ENCODE measurements around the gene FBXO48. TPM values are rescaled to one million over a fixed set of nuclear protein-coding genes. Genes with fewer than 3 reads are reported as not detected.
"Not testable (repeated sequence)": the region's sequence is repeated elsewhere in the genome, so short reads cannot be mapped to it uniquely, and the experiment has no call there.

Gene FBXO48
- total RNA-seq, 2 experiments from 2014 or later, result 1.5 to 1.7 TPM

DNA sequence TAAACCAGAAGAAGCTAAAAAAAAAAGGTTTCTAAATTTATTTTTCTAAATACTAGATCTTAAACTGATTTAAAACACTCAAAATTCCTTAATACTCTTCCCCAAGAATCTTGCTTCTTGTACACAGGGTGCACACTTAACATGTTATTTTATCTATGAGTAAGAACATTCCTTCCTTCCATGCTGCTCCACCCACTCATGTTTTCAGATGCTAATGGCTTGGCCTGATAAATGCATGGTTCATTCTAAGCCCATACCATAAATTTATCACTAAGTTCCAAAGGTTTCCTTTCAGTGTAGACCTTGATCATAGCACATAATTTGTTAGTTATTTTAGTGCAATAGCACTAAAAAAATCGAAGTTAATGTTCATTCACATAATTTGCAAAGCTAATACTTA is 8.1 kb downstream of the FBXO48 start:
- Mint-ChIP-seq H3K4me1 (peaks cover 3% of the 10 kb centered on the region), H3K27me3 (no peaks in the 10 kb centered on the region), H3K36me3 (no peaks in the 10 kb centered on the region), H3K4me3 (no peak overlapping the region), H3K9me3 (no peaks in the 10 kb centered on the region), H3K27ac (no peak overlapping the region)
- no peak for DNase-seq

DNA sequence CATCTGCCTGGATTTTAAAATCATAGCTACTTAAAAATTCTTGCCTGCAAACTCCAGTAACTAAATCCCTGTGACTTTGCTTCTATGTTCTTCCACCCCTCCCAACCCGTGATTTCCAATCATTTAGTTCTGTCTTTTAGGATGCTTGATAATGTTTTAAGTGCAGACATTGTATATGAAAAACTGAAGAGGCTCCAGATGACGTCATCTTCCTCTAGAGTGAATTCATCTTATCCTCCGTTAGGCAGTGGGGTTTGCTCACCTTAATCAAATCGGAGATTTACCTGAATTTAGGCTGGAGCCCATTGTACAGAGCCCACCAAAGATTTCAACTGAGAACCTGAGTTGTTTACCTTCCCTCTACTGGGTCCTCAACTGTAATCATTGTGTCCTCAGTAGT is 10.9 kb downstream of the FBXO48 start:
- Mint-ChIP-seq H3K4me3 (no peak overlapping the region), H3K4me1 (peaks cover 11% of the 10 kb centered on the region), H3K27me3 (no peaks in the 10 kb centered on the region), H3K36me3 (no peaks in the 10 kb centered on the region), H3K9me3 (no peaks in the 10 kb centered on the region), H3K27ac (no peak overlapping the region)
- no peak for DNase-seq

- no peaks in the 10 kb centered on the region for H3K27me3 Mint-ChIP-seq
- H3K4me3 Mint-ChIP-seq, result no peak overlapping the region
- peaks cover 11% of the 10 kb centered on the region for H3K4me1 Mint-ChIP-seq
- no peak overlapping the region for H3K27ac Mint-ChIP-seq
- H3K36me3 Mint-ChIP-seq, result no peaks in the 10 kb centered on the region
- no peak for DNase-seq
- H3K9me3 Mint-ChIP-seq, result no peaks in the 10 kb centered on the region
Observed at GRCh38 chr2:68454719-68455118, 12.4 kb downstream of the FBXO48 start.

- Mint-ChIP-seq H3K9me3 (no peaks in the 10 kb centered on the region), H3K36me3 (no peaks in the 10 kb centered on the region), H3K4me1 (peaks cover 8% of the 10 kb centered on the region), H3K27me3 (no peaks in the 10 kb centered on the region), H3K4me3 (no peak overlapping the region), H3K27ac (no peak overlapping the region)
- no peak for DNase-seq
Observed at GRCh38 chr2:68453761-68454360, 13.2 kb downstream of the FBXO48 start.

DNA sequence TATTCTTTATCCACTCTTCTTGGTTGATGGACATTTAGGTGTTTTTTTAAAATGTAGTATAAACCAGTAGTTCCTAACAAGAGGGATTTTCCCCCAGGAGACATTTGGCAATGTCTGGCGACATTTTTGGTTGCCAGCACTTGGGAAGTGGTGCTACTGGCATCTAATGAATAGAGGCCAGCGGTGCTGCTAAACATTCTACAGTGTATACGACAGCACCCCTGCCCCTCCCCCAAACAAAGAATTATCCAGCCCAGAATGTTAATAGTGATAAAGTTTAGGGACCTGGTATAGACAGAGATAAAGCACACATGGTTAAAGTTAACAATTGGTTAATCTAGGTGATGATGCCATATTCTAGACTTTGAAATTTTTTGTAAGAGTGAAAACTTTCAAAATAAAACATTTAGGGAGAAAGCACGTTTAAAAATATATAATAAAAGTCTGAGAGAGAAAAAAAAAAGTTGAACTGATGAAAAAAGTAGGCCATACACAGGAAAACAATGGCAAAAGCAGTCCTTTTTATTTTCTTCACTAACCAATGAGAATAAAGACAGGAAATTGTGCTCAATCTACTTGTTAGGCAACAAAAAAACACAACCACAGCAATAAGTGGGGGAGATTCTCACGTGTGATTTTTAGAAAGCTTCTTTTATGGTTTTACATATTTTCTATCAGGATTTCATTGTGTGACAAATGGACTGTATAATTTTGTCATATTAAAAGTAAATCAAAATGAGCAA is 14.8 kb downstream of the FBXO48 start:
- H3K9me3 Mint-ChIP-seq, result no peaks in the 10 kb centered on the region
- no peak overlapping the region for H3K4me3 Mint-ChIP-seq
- no peaks in the 10 kb centered on the region for H3K36me3 Mint-ChIP-seq
- no peak for DNase-seq
- no peaks in the 10 kb centered on the region for H3K27me3 Mint-ChIP-seq
- no peak overlapping the region for H3K27ac Mint-ChIP-seq
- H3K4me1 Mint-ChIP-seq, result peaks cover 8% of the 10 kb centered on the region

DNA sequence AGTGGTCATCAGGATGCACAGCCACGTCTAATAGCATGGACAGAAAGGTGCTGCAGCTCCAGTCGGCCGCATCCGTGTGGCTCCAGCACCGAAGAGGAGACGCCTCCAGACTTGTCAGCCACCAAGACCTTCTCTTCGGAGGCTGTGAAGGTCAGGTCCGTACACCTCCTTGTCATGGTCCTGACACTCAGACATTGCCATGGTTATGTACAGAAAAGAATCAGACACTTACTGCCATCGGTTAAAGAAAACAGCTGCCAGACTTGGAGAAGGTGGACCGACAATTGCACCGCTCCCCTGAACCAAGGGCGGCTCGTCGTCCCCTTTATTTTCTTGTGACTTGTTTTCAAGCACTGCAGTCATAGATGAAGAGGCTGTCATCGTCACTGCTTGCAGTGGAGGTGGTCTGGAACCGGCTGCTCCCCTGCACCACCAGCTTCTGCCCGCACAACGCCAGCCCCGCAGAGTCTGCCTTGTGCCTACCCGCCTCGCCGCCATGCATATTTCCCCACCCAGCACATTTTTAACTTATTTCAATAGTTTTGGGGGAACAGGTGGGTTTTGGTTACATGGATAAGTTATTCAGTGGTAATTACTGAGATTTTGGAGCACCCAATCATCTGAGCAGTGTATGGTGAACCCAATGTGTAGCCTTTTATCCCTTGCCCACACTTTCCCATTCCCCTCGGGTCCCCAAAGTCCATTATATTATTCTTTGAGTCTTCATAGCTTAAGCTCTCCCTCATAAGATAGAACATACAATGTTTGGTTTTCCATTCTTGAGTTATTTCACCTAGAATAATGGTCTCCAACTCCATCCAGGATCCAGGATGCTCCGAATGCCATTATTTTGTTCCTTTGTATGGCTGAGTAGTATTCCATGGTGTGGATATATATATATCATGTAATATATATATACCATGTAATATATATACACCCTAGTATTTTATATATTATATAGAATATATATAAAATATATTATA is 18.1 kb downstream of the FBXO48 start:
- DNase-seq, result no peak

DNA sequence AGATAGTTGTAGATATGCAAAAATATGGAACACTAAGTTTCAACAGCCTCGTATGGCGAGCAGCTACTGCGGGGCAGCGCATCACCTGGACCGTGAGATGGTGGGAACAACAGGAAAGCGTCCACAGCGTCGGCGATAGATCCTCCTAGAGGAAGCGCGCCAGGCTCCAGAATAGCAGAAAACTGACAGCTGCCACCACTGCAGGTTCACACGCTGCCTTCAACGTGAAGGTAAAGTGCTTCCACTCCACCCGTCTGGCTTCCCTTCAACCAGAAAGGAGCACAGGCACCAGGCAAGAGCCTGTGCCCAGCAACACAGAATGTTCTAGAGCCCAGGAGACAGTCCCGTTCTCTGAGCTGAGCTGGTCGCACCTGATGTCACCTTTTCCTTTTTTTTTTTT is 20.0 kb downstream of the FBXO48 start:
- Mint-ChIP-seq H3K27me3 (peaks cover 4% of the 10 kb centered on the region), H3K4me1 (peaks cover 1% of the 10 kb centered on the region), H3K36me3 (no peaks in the 10 kb centered on the region), H3K9me3 (no peaks in the 10 kb centered on the region), H3K4me3 (no peak overlapping the region), H3K27ac (no peak overlapping the region)
- DNase-seq, result no peak

More for the DNA sequence above, 18.1 kb downstream of the FBXO48 start:
- Mint-ChIP-seq H3K27ac (no peak overlapping the region), H3K4me1 (peaks cover 8% of the 10 kb centered on the region), H3K9me3 (no peaks in the 10 kb centered on the region), H3K4me3 (no peak overlapping the region), H3K36me3 (no peaks in the 10 kb centered on the region), H3K27me3 (no peaks in the 10 kb centered on the region)

GRCh38 chr2:68446425-68446824 is 20.7 kb downstream of the FBXO48 start:
- H3K4me1 Mint-ChIP-seq, DNase-seq, H3K27ac Mint-ChIP-seq, H3K9me3 Mint-ChIP-seq, H3K36me3 Mint-ChIP-seq, H3K4me3 Mint-ChIP-seq, H3K27me3 Mint-ChIP-seq: not testable (repeated sequence)

DNA sequence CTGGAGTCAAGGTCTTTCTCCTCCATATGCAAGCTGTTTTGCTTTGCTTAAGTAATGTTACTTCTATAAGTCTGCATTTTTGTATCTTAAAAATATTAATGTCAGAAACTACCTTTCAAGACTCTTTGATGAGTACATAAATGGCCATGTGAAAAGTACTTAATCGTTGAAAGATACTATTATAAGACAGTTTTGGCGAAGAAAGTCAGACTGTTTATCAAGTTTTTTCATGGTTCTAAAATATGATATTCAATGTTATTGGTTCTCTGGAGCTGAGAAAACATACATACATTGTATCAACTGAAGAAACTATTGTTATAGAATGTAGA is 25.1 kb downstream of the FBXO48 start:
- Mint-ChIP-seq H3K27me3 (peaks cover 4% of the 10 kb centered on the region), H3K4me1 (peaks cover 14% of the 10 kb centered on the region), H3K4me3 (no peak overlapping the region), H3K9me3 (no peaks in the 10 kb centered on the region), H3K36me3 (no peaks in the 10 kb centered on the region), H3K27ac (no peak overlapping the region)
- no peak for DNase-seq

DNA sequence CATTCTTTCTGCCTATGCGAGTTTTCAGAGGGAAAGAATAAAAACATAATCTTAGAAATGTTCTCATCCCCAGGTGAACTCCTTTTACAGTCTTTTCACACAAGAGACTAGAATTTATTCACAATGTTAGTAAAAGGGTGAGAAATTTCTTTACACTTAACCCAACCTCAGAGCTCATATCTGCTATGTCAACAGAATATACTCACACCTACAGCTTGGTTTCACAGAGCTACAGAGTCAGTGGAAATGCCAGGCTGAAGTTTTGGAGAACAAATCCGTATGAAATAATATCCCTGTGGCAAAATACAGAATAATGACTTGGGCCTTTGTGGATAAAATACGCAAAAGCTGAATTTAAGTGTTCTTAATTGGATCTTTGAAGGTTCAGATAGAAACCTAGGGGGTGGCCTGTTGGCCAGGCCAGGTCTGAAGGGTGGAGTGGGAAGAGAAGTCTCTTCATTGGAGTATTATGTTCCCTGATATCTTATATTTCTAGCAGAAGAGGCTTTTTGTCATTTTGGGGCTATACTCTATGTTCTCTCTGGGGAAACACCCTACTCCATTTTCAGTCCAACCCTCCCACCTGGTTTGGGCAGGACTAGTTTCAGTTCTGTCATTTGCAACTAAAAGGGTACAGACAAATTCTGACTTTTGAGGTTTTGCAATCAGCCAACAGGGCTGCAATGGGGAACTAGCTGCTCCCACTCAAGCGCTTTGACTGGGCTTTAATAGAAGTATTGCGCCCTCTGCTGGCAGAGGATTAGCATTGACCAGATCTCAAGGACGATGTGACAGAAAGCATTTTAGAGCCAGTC is 25.7 kb downstream of the FBXO48 start:
- peak overlapping the region; percentile 11 for H3K4me3 Mint-ChIP-seq
- peaks cover 14% of the 10 kb centered on the region for H3K4me1 Mint-ChIP-seq
- H3K27me3 Mint-ChIP-seq, result peaks cover 4% of the 10 kb centered on the region
- H3K27ac Mint-ChIP-seq, result peak overlapping the region; percentile 73
- peak; percentile 83 for DNase-seq
- H3K9me3 Mint-ChIP-seq, result no peaks in the 10 kb centered on the region
- no peaks in the 10 kb centered on the region for H3K36me3 Mint-ChIP-seq

DNA sequence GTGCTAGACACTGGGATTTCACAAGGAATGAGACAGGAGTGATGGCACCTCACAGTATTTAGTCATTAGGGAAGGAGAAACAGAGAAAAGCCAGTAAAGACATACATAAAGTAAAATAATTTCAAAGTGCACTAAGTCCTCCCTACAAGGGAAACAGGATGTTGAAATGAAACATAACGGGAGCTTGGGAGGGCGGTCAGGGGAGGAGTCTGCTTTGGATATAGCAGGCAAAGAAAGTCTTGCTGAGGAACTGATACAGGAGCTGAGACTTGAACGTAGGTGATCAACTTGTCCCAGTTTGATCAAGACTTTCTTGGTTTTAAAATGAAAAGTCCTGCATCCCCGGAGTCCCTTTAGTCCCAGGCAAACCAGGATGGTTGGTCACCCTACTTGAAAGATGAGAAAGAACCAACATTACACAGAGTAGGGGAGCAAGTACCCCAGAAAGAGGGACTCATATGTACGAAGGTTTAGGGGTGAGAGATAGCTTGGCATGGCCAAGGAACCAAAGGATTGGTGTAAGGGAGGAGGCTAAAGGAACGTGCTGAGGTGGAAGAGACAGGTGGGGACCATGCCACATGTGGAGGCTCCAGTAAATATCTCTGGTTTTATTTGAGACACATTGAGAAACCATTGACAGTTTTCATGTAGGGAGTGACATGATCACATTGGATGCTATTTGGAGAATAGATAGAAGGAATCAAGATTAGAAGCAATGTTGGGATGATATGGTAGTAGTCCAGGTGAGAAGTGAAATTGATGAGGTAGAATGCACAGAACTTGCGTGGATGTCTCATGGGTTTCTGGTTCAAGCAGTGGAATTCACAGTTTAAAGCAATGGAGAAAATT is 28.4 kb downstream of the FBXO48 start:
- Mint-ChIP-seq H3K9me3 (no peaks in the 10 kb centered on the region), H3K4me1 (peaks cover 14% of the 10 kb centered on the region), H3K27me3 (peaks cover 4% of the 10 kb centered on the region), H3K36me3 (no peaks in the 10 kb centered on the region), H3K27ac (no peak overlapping the region), H3K4me3 (no peak overlapping the region)
- no peak for DNase-seq

DNA sequence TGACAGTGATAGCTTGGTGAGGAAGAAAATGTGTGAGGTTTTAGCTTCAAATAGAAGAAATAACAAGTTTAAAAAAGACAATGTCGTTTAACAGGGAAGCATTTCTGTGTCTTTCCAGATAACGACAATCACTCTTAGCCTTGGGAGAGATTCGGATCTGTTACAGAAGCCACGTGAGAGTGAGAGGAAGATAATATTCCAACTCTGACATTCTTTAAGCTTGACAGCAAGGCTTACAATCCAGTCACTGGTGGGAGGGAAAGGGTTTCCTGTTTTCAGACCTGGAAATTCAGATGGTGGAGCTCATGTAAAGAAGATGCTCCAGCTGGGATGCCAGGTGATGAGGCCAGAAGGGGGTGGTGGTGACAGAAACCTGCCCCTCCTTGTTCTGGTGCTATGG is 30.8 kb downstream of the FBXO48 start:
- no peaks in the 10 kb centered on the region for H3K36me3 Mint-ChIP-seq
- H3K27ac Mint-ChIP-seq, result no peak overlapping the region
- H3K4me1 Mint-ChIP-seq, result peaks cover 10% of the 10 kb centered on the region
- DNase-seq, result no peak
- H3K9me3 Mint-ChIP-seq, result no peaks in the 10 kb centered on the region
- H3K4me3 Mint-ChIP-seq, result no peak overlapping the region
- H3K27me3 Mint-ChIP-seq, result no peaks in the 10 kb centered on the region

DNA sequence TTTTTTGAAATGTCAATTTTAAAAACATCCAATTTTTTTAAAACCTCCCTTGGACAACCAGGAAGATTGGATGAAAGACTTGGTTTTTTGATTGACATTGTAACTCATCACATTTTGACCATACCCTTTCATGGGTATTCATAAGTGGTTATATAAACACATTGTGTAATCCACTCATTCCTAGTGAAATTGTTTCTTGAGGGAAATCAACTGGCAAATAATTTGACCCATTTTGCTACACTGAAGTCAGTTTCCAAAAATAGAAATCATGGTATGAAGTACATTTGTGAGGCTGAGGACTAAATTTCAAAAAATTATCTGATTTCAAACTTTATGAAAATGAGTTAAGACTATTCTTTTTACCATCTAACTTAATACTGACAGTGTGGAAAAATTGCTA is 31.5 kb downstream of the FBXO48 start:
- no peaks in the 10 kb centered on the region for H3K9me3 Mint-ChIP-seq

DNA sequence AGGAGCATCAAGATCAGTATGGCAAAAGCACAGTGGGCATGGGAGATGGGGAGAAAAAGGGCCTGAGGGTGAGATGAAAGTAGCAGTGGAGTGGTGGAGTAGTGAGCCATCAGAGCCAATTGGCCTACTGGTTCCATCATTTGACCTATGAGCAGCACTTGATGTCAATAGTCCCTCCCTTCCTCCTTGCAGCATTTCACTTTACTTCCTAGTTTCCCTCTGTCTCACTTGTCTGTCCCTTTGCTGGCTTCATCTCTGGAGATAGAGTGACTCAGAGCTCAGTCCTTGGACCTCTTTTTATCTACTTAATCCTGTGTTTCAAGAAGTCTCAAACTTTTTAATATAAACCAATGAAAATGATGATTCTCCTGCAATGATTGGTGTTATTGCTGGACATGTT is 32.1 kb downstream of the FBXO48 start:
- Mint-ChIP-seq H3K27me3 (no peaks in the 10 kb centered on the region), H3K9me3 (no peaks in the 10 kb centered on the region), H3K27ac (no peak overlapping the region), H3K36me3 (no peaks in the 10 kb centered on the region), H3K4me3 (no peak overlapping the region), H3K4me1 (no peaks in the 10 kb centered on the region)
- no peak for DNase-seq

More for the DNA sequence above, 31.5 kb downstream of the FBXO48 start:
- Mint-ChIP-seq H3K27ac (no peak overlapping the region), H3K4me1 (peaks cover 4% of the 10 kb centered on the region), H3K36me3 (no peaks in the 10 kb centered on the region), H3K4me3 (no peak overlapping the region), H3K27me3 (no peaks in the 10 kb centered on the region)
- DNase-seq, result no peak
